Fibroblast of skin of left quadriceps (primary cell): ENCODE results near the gene CACNA1A.
"Not testable (repeated sequence)": the region's sequence is repeated elsewhere in the genome, so short reads cannot be mapped to it uniquely, and the experiment has no call there.

Experiments
- DNase-seq, 2 experiments: peaks; one replicate each; pipeline ENCODE4 v3.0.0-alpha.2; 2013; ENCODE audit warnings: low read depth in 2 of 2

The CACNA1A gene

DNA sequence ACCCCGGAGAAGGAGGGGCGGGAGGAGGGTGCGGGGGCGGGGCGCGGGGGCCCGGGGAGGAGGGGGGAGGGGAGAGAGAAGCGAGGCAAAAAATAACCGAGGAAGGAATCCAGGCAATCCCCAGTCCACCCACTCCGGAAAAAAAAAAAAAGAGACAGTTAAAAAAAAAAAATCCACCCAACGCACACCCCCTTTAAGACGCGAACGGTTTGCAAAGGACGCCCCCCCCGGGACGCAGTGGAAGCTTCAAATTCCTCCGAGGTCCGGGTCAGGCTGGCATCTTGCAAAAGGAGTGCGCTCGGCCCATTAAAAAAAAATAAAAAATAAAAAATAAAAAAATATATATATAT lies at the start of gene CACNA1A:
Gene CACNA1A, minus strand, starts transcription at position 9 of the 350 bp plus-strand sequence. CDS start 255 bp downstream, outside the sequence.
- no peak for DNase-seq

DNA sequence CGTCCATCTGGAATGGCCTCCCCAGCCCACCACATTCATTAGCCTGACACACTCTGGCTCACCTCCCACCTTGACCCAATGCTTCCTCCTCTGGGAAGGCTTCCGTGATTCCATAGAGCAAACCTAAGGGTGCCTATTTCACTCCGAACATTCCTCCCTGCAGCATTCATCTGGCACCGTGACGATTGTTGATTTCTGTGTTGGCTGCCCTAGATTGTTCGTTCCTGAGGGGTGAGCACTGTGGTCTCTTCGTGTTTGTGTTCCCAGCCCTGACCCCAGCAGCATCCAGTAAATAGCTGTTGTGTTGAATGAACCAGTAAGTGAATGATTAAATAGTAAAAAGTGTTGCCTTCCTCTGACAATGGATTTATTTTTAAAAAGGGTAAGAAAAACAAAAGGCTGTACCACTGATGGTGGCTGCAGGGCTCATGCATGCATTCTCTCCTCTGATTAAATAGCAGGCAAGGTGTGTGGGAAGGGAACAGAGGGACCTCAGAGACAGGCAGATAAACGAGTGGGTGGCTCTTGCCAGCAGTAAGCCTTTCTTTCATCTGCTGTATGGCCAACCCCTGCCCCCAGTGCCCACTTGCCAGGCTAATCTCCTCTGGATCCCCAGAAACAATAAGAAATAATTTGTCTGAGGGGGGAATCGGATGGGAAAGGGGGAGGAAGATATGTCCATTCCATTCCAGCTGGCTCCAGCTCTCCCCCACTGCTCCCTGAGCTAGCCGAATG lies 48.4 kb upstream of the CACNA1A start:
- DNase-seq = no peak

DNA sequence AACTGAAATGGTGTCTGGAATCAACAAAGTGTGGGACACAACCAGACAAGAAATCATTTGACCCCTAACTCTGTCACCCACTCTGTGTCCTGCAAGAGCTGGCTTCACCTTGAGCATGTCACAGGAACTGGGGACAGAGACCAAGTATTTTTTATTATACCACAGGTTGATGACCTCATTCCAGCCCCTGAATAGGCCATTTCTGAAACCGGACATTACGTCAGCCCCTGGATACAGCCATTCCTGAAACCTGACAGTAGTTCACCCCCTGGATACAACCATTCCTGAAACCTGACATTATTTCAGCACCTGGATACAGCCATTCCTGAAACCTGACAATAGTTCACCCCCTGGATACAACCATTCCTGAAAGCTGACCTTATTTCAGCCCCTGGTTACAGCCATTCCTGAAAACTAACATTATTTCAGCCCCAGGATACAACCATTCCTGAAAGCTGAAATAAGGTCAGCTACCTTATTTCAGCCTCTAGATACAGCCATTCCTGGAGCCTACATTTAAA lies 47.7 kb upstream of the CACNA1A start:
- DNase-seq = no peak

DNA sequence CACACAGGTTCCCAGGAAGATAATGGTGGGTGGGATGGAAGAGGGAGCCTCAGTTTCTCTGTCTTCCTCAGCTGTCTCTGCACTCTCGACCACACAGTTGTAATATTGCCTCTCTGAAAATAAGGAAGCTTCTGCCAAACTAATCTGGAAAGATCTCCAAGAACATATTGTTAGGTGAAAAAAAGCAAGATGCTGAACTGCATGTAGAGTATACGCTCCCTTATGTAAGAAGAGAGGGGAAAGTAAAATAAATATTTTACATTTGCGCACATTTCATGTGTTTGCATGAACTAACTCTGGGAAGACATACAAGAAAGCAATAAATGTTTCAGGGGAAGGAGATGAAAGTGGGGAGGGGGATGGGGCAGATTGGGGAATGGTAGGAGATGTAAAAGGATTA lies 41.9 kb upstream of the CACNA1A start:
- no peak for DNase-seq

DNA sequence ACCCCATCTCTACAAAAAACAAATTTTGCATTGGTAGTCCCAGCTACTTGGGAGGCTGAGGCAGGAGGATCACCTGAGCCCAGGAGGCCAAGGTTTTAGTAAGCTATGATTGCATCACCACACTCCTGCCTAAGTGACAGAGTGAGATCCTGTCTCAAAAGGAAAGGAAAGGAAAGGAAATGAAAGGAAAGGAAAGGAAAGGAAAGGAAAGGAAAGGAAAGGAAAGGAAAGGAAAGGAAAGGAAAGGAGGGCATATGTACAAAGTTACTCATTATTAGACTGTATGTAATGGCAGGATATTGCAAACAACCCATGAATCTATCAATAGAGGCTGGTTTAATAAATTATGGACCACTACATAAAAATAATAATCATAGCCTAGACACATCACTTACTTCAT lies 40.8 kb upstream of the CACNA1A start:
- no peak for DNase-seq

DNA sequence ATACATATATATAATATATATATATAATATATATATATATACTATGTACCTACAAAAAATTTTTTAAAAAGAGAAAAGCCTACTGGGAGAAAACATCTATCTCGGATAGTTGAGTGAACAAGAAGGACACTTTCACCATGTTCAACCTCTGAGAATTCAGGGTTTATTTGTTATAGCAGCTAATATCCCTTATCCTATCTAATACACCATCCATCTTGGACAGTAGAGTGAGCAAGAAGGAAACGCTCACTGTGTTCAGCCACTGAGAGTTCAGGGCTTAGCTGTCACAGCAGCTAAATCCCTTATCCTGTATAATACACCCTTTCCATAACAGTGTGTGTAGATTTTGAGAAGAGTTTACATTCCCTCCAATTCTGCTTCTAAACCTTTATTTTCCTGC lies 38.1 kb upstream of the CACNA1A start:
- DNase-seq = no peak

DNA sequence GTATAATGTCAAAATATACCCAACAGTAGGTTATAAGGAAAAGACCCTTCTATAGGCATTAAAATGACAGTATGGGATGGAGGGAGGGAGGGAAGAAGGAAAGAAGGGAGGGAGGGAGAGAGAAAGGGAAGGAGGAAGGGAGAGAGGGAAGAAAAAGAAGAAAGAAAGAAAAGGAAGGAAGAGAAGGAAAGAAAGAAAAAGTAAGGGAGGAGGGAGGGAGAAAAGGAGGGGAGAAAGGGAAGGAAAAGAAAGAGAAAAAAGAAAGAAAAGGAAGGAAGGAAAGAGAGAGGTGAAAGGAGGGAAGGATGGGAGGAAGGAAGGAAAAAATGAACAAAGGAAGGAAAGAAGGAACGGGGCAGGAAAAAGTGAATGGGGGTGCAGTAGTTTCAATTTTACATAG lies 35.3 kb upstream of the CACNA1A start:
- no peak for DNase-seq

DNA sequence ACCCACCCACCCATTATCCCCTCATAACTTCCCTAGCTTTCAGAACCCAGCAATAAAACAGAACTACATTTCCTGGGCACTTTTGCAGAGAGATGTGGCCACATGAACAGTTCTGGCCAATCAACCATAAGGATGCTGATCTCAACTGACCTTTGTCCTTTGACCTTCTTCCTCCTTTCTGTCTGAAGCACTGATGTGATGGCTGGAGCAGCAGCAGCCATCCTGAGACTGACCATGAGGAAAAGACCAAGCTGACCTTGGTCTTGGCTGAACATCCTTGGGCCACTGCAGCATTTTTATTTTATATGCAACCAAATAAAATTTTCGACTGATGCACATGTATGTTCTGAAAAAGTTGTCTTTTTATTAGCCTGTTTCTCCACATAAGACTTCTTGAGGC lies 33.1 kb upstream of the CACNA1A start:
- DNase-seq = no peak

DNA sequence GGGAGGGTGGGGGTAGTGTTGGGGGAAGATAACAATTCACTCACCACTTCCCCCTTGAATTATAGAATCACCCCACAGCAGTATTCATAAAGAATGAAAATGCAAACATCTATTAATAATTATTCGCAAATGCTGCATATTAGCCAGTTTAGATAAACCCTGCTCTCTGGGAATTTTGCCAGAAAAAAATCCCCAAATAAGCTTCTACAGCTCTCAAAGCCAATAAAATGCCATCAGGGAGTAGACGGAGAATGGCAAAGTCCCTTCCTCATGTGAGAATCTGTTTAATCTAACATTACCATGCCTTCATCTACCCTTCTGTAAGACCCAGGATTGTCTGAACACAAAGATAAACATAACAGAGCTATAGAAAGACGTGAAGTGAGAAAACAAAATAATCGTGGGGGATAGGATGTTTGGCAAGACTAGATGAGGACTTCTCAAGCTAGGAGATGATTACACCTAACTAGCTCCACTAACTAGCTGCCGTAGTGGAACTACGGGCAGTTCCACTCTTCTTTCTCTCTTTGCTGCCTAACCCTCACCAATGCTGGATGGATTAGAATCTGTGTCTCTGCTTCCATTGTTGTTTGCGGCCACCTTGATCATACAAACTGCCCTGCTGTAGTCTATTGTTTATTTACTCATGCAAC lies 32.4 kb upstream of the CACNA1A start:
- DNase-seq = no peak

DNA sequence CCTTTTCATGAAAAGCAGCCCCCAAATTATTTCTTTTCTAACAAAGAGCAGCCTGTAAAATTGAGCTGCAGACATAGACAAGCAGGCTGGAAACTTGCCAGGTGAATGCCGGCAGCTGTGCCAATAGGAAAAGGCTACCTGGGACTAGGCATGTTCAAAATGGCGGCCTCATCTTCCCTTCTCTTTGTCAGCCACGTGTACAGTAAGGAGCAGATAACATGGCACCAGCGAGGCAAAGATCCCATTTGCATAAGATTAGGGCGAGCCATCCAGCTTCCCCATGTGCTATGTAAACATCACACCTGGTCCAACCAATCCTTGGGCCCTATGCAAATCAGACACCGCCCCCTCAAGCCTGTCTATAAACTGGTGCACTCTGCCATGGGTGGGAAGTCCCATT lies 31.2 kb upstream of the CACNA1A start:
- DNase-seq = no peak

DNA sequence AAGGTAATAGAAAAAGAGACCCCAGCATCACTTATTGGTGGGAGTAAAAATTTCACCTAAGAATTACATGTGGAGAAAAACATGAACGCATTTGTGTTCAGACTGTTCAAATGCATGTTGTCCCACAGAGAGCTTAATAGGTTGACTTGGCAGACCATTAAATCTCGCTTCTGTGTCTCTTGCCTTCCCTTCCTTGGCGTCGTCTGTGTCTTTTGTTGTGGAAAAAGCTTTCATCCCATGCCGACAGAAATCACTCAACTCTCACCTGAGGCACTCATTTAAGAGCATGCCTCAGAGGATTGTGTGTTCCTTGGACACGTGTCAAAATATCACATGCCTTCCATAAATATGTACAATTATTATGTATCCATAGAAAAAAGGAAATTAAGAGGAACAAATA lies 24.4 kb upstream of the CACNA1A start:
- DNase-seq = no peak

DNA sequence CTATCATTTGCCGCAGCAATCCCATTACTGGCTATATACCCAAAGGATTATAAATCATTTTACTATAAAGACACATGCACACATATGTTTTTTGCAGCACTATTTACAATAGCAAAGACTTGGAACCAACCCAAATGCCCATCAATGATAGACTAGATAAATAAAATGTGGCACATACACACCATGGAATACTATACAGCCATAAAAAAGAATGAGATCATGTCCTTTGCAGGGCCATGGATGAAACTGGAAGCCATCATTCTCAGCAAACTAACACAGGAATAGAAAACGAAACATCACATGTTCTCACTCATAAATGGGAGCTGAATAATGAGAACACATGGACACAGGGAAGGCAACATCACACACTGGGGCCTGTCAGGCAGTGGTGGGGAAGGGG lies 23.4 kb upstream of the CACNA1A start:
- DNase-seq = not testable (repeated sequence)

DNA sequence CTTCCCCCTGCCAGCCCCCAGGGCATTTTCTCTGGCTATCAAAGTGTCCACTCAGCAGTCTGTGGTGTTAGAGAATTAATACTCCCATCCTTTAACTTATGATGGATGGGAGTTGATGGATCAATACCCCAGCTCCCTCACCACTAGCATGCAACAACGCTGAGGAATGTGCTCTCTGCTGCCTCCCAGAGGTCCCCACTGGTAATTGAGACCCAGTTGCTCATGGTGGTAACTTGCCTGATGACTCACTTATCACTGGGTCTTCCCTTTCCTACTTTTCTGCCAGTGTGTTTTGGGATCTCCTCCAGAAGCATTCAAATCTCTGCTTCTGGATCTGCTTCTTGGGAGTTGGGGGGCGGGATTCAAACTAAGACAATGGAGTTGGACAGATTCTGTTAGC lies 20.3 kb upstream of the CACNA1A start:
- DNase-seq = no peak

DNA sequence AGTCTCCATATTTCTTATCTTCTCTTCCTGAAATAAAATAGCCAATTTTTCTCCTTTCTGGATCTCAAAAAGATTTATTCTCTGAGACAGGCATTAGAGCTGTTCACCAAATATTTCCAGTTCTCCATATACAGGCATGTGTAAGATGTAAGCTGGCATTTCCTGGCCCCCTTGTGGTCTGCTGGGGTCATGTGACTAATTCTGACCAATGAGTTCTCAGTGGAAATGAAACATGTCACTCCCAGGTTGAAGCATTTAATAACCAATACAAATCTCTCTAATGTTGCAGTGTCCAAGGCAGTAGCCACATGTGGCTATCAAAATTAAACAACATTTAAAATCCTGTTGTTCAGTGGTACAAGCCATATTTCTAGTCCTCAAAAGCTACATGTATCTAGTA lies 14.8 kb upstream of the CACNA1A start:
- DNase-seq = no peak

DNA sequence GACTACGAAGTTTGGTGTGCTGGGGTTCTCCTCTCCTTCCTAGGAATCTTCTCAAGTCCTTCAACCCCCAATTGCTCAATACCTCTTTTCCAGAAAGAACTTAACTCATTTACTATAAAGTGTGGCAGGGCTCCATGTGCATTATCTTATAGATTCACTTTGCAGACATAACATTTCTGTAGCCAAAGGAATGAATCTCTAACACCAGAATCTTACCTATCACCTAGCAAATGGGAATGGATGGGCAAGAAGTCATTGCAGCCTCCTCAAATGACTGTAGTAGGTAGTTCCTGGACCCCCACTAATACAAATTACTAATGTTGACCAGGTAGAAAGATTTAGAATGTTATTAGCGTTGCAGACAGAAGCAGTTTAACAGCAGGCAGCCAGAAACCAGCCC lies 5.7 kb upstream of the CACNA1A start:
- no peak for DNase-seq

DNA sequence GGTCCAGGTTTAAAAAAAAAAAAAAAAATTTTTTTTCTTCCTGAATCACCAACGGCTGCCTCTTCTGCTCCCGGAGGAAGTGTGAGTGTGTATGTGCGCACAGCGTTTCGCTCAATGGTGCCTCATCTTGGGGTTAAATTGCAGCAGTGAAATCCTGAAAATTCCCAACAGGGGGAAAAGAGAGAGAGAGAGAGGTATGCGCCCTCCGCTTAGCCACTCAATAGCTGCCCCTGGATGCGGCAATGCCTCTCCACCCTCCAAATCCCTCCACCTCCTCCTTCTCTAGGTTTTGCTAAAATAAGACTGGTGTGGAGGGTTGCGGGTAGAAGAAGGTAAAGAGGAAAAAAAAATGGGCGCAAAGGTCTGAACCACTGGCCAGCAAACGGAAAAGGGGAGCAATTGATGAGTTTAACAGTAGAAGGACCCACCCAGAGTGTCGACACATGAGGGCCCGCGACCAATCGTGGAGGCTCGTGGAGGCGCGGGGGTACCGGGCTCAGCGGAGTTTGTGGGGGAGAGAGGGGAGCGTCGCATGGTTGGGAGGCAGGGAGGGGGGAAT lies 853 bp upstream of the CACNA1A start:
- peak in 1 of 2 experiments; percentile 11 for DNase-seq

DNA sequence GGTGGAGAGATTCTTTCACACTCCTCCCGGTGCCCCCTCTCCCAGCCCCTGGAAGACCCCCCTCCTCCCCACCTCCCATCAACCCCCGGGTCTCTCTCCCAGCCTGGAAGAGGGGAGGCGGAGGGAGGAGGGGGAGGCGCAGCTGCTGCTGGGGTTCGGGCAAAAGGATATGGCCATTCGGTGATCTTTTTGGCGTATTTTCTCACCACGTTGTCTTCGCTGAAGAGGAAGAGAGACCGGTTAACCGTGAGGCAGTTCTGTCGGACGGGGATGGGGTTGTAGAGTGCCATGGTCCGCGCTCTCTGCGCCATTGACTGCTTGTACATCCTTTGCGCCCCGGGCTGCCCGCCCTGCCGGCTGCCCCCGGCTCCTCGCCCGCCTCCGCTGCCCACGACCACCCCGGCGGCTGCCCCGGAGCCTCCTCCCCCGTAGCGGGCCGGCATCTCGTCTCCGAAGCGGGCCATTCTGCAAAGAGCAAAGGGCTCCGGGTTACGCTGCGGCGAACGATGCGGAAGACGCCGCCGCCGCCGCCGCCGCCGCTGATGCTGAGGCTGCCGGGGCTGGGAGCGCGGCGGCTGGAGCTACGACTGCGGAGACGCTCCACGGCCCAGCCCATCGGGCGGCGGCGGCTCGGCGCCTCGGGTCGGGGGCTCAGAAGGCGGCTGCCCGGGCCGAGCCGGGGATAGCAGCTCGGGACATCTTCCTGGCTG lies 363 bp downstream of the CACNA1A start:
- no peak for DNase-seq

DNA sequence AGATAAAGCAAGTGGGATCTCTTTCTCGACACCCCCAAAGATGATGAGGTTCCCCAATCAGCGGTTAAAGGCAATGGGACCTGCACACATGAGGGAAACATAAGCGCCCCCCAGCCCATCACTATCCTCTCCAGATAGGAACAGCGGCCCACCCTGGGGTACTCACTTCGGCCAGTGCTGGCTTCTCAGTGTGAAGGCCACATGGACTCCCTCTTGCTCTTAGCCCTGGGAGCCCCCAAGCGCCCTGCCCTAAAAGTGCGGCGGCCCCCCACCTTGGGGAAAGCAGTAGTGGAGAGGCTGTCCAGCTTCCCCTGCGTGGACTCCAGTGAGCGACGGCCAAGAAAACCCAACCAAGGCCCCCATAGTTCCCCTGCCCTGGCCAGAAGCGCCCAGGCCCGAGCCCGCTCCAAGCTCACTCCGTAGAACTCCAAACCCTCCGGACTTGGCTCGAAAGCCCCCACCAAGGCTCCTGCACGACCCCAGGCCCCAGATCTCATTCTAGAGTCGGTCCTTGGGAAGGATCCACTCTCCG lies 1.0 kb downstream of the CACNA1A start:
- DNase-seq = no peak

DNA sequence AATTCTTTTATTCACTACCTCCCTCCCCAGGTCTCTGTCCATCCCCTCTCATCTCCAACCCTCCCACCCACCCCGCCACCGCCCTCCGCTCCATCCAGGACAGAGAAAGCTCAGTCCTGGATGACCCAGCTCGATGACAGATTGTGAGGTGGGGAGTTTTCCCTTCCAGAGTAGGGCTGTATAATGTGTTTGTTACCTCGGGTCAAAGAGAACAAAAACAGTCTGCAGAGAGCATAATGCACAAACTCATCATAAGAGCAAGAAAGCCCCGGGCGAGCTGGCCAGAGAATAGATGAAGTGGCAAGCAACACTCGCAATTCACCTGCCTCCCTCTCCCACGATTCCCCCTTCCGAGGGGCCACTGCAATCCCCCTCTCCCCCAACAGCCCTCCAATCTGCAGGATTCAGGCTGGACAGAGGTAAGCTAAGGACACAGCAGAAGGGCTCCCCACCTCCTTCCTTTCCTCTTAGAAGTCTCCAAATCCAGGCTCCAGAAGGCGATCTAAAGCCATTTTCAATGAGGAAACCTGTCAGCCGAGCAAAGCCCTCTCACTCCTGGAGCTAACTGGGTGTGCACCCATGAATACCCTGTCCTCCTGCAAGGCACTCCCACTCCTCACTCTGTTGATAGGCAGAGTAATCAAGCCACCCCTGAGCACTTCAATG lies 2.6 kb downstream of the CACNA1A start:
- DNase-seq = no peak

DNA sequence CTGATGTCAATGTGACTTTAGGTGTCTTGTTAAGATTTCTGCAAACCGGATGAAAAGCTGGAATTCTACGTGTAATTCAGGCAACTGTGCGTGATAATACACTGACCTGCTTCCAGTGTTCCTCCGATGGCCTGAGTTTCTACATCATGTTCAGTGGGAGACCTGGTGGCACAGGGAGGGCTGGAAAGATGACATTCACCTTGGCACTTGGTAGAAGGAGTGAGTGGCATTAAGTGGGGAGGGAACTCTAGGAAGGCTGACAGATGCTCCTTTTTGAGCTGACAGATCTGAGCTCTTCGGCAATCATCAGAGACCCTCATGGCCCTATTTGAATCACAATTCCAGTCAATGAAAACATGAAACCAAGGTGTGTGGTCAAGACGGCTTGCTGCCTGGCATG lies 4.0 kb downstream of the CACNA1A start:
- DNase-seq = no peak

DNA sequence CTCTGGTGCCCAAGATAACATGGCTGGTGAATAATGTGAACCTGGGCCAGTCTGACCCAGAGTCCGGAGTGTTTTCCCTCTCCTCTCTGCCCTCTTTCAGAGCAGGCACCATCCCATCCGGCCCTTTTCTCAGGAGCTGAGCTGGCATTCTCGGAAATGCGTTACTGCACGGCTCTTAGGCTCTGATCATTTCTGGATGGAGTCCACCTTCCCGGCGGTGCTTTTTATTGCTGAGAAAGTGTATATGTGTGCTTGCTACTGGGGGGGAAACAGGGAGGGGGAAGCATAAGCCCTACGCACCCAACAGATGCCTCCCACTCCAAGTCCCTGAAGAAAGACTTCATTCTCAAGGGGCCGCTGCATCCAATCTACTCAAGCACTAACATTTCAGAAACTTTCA lies 6.6 kb downstream of the CACNA1A start:
- no peak for DNase-seq
